HEK293 (cell line): Measurements from ENCODE around the gene HOXC11.

Source experiments
- BCL11A ChIP-seq: fragments of 450-650 bp; formaldehyde crosslinking; IDR thresholded peaks from 2 replicates; pipeline ENCODE4 v1.5.1; 2016; ENCODE audit warnings: low read depth, missing biosample characterization, missing genetic modification characterization
- OSR2 ChIP-seq: fragments of 450-650 bp; formaldehyde crosslinking; IDR thresholded peaks from 2 replicates; pipeline ENCODE4 v1.5.1; 2016; ENCODE audit warnings: missing biosample characterization, missing genetic modification characterization
- OVOL3 ChIP-seq: fragments of 450-650 bp; formaldehyde crosslinking; IDR thresholded peaks from 2 replicates; pipeline ENCODE4 v1.5.1; 2016; ENCODE audit warnings: missing biosample characterization, missing genetic modification characterization
- SCRT1 ChIP-seq: fragments of 450-650 bp; formaldehyde crosslinking; IDR thresholded peaks from 2 replicates; pipeline ENCODE4 v1.5.1; 2016; ENCODE audit warnings: missing biosample characterization, missing genetic modification characterization, borderline replicate concordance
- SCRT2 ChIP-seq: fragments of 450-650 bp; formaldehyde crosslinking; IDR thresholded peaks from 2 replicates; pipeline ENCODE4 v1.5.1; 2016; ENCODE audit warnings: missing biosample characterization, missing genetic modification characterization
- TSHZ1 ChIP-seq: fragments of 450-650 bp; formaldehyde crosslinking; IDR thresholded peaks from 2 replicates; pipeline ENCODE4 v1.5.1; 2016; ENCODE audit warnings: missing biosample characterization, missing genetic modification characterization, borderline replicate concordance
- ZBTB17 ChIP-seq: fragments of 450-650 bp; formaldehyde crosslinking; IDR thresholded peaks from 2 replicates; pipeline ENCODE4 v1.5.1; 2016; ENCODE audit warnings: missing biosample characterization, missing genetic modification characterization
- ZBTB26 ChIP-seq: fragments of 450-650 bp; formaldehyde crosslinking; optimal IDR thresholded peaks from 2 replicates; pipeline ENCODE3; 2016; ENCODE audit warnings: missing biosample characterization, mild to moderate bottlenecking, missing genetic modification characterization
- ZBTB48 ChIP-seq: fragments of 450-650 bp; formaldehyde crosslinking; IDR thresholded peaks from 2 replicates; pipeline ENCODE4 v1.5.1; 2016; ENCODE audit warnings: missing biosample characterization, missing genetic modification characterization
- ZEB2 ChIP-seq: fragments of 450-650 bp; formaldehyde crosslinking; IDR thresholded peaks from 2 replicates; pipeline ENCODE4 v1.5.1; 2016; ENCODE audit warnings: missing biosample characterization, missing genetic modification characterization
- ZNF174 ChIP-seq: fragments of 450-650 bp; formaldehyde crosslinking; IDR thresholded peaks from 2 replicates; pipeline ENCODE4 v1.5.0; 2017; ENCODE audit warnings: missing biosample characterization, mild to moderate bottlenecking, missing genetic modification characterization
- ZNF202 ChIP-seq: fragments of 450-650 bp; formaldehyde crosslinking; IDR thresholded peaks from 2 replicates; pipeline ENCODE4 v1.5.1; 2016; ENCODE audit warnings: missing biosample characterization, missing genetic modification characterization, borderline replicate concordance
- ZNF366 ChIP-seq: fragments of 450-650 bp; formaldehyde crosslinking; conservative IDR thresholded peaks from 2 replicates; pipeline ENCODE4 v1.5.1; 2016; ENCODE audit warnings: missing biosample characterization, missing genetic modification characterization
- ZNF404 ChIP-seq: fragments of 450-650 bp; formaldehyde crosslinking; IDR thresholded peaks from 2 replicates; pipeline ENCODE4 v1.5.1; 2017; ENCODE audit warnings: missing biosample characterization, missing genetic modification characterization
- ZNF423 ChIP-seq: fragments of 450-650 bp; formaldehyde crosslinking; IDR thresholded peaks from 2 replicates; pipeline ENCODE4 v1.5.1; 2016; ENCODE audit warnings: missing biosample characterization, missing genetic modification characterization
- ZNF501 ChIP-seq: fragments of 450-650 bp; formaldehyde crosslinking; IDR thresholded peaks from 2 replicates; pipeline ENCODE4 v1.5.1; 2016; ENCODE audit warnings: missing biosample characterization, missing genetic modification characterization
- ZNF596 ChIP-seq: fragments of 450-650 bp; IDR thresholded peaks from 2 replicates; pipeline ENCODE4 v1.5.0; 2018; ENCODE audit warnings: missing biosample characterization, mild to moderate bottlenecking, missing genetic modification characterization, moderate library complexity
- ZNF621 ChIP-seq: fragments of 450-650 bp; formaldehyde crosslinking; IDR thresholded peaks from 2 replicates; pipeline ENCODE4 v1.5.1; 2017; ENCODE audit warnings: missing biosample characterization, missing genetic modification characterization
- ZNF629 ChIP-seq: fragments of 450-650 bp; formaldehyde crosslinking; IDR thresholded peaks from 2 replicates; pipeline ENCODE4 v1.5.1; 2017; ENCODE audit warnings: missing biosample characterization, missing genetic modification characterization
- ZNF670 ChIP-seq: fragments of 450-650 bp; formaldehyde crosslinking; IDR thresholded peaks from 2 replicates; pipeline ENCODE4 v1.5.1; 2016; ENCODE audit warnings: missing biosample characterization, missing genetic modification characterization, low read depth
- ZNF768 ChIP-seq: fragments of 450-650 bp; formaldehyde crosslinking; IDR thresholded peaks from 2 replicates; pipeline ENCODE4 v1.5.1; 2018; ENCODE audit warnings: missing biosample characterization, mild to moderate bottlenecking, missing genetic modification characterization
- ZNF837 ChIP-seq: fragments of 450-650 bp; formaldehyde crosslinking; IDR thresholded peaks from 2 replicates; pipeline ENCODE4 v1.5.1; 2016; ENCODE audit warnings: missing biosample characterization, missing genetic modification characterization
- ZSCAN16 ChIP-seq: fragments of 450-650 bp; formaldehyde crosslinking; IDR thresholded peaks from 2 replicates; pipeline ENCODE4 v1.5.1; 2016; ENCODE audit warnings: missing biosample characterization, missing genetic modification characterization
- ZSCAN30 ChIP-seq: fragments of 450-650 bp; IDR thresholded peaks from 2 replicates; pipeline ENCODE4 v1.5.1; 2018; ENCODE audit warnings: missing biosample characterization, mild to moderate bottlenecking, missing genetic modification characterization, moderate library complexity
- ZXDB ChIP-seq: fragments of 450-650 bp; formaldehyde crosslinking; IDR thresholded peaks from 2 replicates; pipeline ENCODE4 v1.5.1; 2016; ENCODE audit warnings: missing biosample characterization, missing genetic modification characterization
- TF ChIP-seq, protein P1 (sequence below): fragments of 450-650 bp; formaldehyde crosslinking; IDR thresholded peaks from 2 replicates; pipeline ENCODE4 v1.5.1; 2017; ENCODE audit warnings: missing biosample characterization, missing genetic modification characterization
- TF ChIP-seq, protein P2 (sequence below): fragments of 450-650 bp; formaldehyde crosslinking; IDR thresholded peaks from 2 replicates; pipeline ENCODE4 v1.5.0; 2017; ENCODE audit warnings: missing biosample characterization, missing genetic modification characterization, borderline replicate concordance
- TF ChIP-seq, protein P3 (sequence below): fragments of 450-650 bp; formaldehyde crosslinking; IDR thresholded peaks from 2 replicates; pipeline ENCODE4 v1.5.1; 2017; ENCODE audit warnings: missing biosample characterization, missing genetic modification characterization

The HOXC11 gene

DNA sequence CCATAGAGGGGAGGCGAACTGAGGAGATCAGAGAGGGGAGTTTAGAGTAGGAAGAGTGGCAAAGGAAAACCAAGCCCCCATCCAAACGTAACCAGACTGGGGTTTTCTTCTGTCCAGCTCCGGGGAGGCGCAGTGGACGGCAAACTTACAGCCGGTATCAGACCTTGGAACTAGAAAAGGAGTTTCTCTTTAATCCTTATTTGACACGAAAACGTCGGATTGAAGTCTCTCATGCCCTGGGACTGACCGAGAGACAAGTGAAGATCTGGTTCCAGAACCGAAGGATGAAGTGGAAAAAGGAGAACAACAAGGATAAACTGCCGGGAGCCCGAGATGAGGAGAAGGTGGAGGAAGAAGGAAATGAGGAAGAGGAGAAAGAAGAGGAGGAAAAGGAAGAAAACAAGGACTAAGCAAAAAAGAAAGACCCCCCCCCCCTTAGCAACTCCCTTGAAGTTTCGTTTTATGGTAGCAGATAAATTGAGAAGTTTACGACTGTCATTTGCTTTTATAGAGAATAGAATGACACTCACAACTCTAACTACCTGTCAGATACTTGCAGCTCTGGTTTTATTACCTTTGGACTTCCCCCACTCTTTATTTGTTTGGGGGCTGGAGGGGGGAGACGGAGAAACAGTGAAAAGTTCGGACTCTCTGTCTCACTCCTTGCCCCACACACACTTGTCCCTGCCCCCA is 38.2 kb downstream of the HOXC11 start (continued):
- no peak for TF ChIP-seq ZBTB26 (tag by site-specific recombination)
- TF ChIP-seq BCL11A (tag by site-specific recombination), result peak; percentile 66; the same call in 1 of the 2 replicates
- TF ChIP-seq ZNF768, result no peak
- peak; percentile 70 for TF ChIP-seq SCRT2 (tag by site-specific recombination)
- TF ChIP-seq ZNF501, result no peak
- peak; percentile 83 for TF ChIP-seq OVOL3
- TF ChIP-seq OSR2 (tag by site-specific recombination), result peak; percentile 84
- TF ChIP-seq, protein P1, sequence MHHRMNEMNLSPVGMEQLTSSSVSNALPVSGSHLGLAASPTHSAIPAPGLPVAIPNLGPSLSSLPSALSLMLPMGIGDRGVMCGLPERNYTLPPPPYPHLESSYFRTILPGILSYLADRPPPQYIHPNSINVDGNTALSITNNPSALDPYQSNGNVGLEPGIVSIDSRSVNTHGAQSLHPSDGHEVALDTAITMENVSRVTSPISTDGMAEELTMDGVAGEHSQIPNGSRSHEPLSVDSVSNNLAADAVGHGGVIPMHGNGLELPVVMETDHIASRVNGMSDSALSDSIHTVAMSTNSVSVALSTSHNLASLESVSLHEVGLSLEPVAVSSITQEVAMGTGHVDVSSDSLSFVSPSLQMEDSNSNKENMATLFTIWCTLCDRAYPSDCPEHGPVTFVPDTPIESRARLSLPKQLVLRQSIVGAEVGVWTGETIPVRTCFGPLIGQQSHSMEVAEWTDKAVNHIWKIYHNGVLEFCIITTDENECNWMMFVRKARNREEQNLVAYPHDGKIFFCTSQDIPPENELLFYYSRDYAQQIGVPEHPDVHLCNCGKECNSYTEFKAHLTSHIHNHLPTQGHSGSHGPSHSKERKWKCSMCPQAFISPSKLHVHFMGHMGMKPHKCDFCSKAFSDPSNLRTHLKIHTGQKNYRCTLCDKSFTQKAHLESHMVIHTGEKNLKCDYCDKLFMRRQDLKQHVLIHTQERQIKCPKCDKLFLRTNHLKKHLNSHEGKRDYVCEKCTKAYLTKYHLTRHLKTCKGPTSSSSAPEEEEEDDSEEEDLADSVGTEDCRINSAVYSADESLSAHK (tag by site-specific recombination), result peak; percentile 91
- TF ChIP-seq ZNF366 (tag by site-specific recombination), result peak; percentile 92
- peak; percentile 60; the same call in 1 of the 2 replicates for TF ChIP-seq SCRT1 (tag by site-specific recombination)
- 0 out of 2 replicates have a peak, but pooled peaks have one; percentile 13 for TF ChIP-seq ZNF629 (tag by site-specific recombination)
- peak; percentile 45; the same call in 1 of the 2 replicates for TF ChIP-seq ZEB2 (tag by site-specific recombination)
- no peak for TF ChIP-seq ZNF621 (tag by site-specific recombination)
- peak; percentile 79 for TF ChIP-seq ZNF596 (tag by site-specific recombination)
- peak; percentile 39; the same call in 1 of the 2 replicates for TF ChIP-seq ZNF404 (tag by site-specific recombination)
- peak; percentile 25 for TF ChIP-seq ZXDB (tag by site-specific recombination)
- peak; percentile 79; the same call in 1 of the 2 replicates for TF ChIP-seq TSHZ1
- no peak for TF ChIP-seq ZNF202 (tag by site-specific recombination)
- no peak for TF ChIP-seq ZNF837
- peak; percentile 73 for TF ChIP-seq ZBTB17 (tag by site-specific recombination)
- no peak for TF ChIP-seq ZSCAN30 (tag by site-specific recombination)
- no peak for TF ChIP-seq ZNF174
- TF ChIP-seq, protein P2, sequence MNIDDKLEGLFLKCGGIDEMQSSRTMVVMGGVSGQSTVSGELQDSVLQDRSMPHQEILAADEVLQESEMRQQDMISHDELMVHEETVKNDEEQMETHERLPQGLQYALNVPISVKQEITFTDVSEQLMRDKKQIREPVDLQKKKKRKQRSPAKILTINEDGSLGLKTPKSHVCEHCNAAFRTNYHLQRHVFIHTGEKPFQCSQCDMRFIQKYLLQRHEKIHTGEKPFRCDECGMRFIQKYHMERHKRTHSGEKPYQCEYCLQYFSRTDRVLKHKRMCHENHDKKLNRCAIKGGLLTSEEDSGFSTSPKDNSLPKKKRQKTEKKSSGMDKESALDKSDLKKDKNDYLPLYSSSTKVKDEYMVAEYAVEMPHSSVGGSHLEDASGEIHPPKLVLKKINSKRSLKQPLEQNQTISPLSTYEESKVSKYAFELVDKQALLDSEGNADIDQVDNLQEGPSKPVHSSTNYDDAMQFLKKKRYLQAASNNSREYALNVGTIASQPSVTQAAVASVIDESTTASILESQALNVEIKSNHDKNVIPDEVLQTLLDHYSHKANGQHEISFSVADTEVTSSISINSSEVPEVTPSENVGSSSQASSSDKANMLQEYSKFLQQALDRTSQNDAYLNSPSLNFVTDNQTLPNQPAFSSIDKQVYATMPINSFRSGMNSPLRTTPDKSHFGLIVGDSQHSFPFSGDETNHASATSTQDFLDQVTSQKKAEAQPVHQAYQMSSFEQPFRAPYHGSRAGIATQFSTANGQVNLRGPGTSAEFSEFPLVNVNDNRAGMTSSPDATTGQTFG (tag by site-specific recombination), result no peak
- TF ChIP-seq ZBTB48 (tag by site-specific recombination), result no peak
- TF ChIP-seq, protein P3, sequence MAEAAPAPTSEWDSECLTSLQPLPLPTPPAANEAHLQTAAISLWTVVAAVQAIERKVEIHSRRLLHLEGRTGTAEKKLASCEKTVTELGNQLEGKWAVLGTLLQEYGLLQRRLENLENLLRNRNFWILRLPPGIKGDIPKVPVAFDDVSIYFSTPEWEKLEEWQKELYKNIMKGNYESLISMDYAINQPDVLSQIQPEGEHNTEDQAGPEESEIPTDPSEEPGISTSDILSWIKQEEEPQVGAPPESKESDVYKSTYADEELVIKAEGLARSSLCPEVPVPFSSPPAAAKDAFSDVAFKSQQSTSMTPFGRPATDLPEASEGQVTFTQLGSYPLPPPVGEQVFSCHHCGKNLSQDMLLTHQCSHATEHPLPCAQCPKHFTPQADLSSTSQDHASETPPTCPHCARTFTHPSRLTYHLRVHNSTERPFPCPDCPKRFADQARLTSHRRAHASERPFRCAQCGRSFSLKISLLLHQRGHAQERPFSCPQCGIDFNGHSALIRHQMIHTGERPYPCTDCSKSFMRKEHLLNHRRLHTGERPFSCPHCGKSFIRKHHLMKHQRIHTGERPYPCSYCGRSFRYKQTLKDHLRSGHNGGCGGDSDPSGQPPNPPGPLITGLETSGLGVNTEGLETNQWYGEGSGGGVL, result peak; percentile 94
- TF ChIP-seq ZNF423 (tag by site-specific recombination), result 0 out of 2 replicates have a peak, but pooled peaks have one; percentile 11
- TF ChIP-seq ZNF670 (tag by site-specific recombination), result no peak
- no peak for TF ChIP-seq ZSCAN16 (tag by site-specific recombination)
